Activated gamma-delta T cell (primary cell): Measurements from ENCODE around the gene QSOX2.

Experiments
- DNase-seq: peaks from one replicate; lab custom pipeline; 2025; lab: John Stamatoyannopoulos, UW
- total RNA-seq, 2 donors: gene quantifications; one replicate each; lab custom pipeline; 2026; lab: John Stamatoyannopoulos, UW

QSOX2 gene, protein sequence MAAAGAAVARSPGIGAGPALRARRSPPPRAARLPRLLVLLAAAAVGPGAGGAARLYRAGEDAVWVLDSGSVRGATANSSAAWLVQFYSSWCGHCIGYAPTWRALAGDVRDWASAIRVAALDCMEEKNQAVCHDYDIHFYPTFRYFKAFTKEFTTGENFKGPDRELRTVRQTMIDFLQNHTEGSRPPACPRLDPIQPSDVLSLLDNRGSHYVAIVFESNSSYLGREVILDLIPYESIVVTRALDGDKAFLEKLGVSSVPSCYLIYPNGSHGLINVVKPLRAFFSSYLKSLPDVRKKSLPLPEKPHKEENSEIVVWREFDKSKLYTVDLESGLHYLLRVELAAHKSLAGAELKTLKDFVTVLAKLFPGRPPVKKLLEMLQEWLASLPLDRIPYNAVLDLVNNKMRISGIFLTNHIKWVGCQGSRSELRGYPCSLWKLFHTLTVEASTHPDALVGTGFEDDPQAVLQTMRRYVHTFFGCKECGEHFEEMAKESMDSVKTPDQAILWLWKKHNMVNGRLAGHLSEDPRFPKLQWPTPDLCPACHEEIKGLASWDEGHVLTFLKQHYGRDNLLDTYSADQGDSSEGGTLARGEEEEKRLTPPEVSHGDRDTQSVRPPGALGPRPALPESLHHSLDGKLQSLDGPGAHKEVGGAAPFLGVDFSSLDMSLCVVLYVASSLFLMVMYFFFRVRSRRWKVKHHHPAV
- 46.7 to 69.9 reads per million in 2 donors for total RNA-seq

DNA sequence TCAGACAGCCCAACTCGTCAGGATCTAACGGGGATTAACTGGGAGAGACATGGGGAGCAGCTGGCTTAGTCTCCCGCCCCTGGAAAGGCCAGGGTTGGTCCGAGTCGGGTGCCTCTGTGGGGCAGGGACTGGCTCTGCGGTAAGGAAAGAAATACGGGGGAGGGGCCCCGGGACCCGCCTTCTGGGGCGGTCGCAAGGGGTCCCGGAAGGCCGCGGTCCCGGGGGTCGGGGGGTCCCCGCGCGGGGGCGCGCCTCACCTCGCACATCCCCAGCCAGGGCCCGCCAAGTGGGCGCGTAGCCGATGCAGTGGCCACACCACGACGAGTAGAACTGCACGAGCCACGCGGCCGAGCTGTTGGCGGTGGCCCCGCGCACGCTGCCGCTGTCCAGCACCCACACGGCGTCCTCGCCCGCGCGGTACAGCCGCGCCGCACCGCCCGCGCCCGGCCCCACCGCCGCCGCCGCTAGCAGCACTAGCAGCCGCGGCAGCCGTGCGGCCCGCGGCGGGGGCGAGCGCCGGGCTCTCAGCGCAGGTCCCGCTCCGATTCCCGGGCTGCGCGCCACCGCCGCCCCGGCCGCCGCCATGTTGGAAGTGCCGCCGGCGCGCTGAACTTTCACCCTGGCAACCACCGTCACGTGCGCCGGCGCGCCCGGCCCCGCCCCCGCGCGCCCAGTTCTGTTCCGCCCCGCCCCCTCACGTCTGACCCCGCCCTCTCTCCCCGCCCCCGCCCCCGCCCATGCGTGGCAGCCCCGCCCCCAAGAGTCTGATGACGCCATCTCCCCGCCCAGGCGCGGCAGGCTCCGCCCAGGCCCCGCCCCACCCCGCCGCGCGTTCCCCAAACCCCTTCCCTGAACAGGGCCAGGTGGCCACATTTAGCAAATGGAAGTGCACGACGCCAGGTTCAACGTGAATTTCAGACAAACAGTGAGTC is at the start of gene QSOX2:
QSOX2 (minus strand) TSS at position 594 of the 932 bp plus-strand sequence; CDS start at position 585, 9 bp downstream.
- DNase-seq: peak; percentile 80

- no peak for DNase-seq
Observed at GRCh38 chr9:136295055-136295454, 49.4 kb upstream of the QSOX2 start.

DNA sequence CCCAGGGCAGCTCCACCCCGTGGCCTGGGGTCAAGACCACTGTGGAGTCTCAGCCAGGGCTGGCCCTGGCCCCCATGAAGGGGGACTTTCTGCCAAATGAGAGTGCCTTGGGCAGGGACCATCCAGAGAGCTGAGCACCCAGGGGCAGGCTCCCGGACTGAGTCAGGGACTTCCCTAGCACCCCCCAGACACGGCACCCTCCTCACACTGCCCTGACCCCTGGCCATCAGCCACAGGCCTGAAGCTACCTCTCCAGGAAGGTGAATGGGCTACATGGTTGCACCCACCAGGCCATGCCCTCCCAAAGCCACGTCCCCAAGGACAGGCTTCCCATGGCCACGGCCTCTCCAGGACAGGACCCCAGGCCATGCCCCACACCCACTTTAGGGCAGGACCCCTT is 48.8 kb upstream of the QSOX2 start:
- DNase-seq: no peak

GRCh38 chr9:136293476-136294077 is 48.0 kb upstream of the QSOX2 start:
- DNase-seq: no peak

- DNase-seq: no peak
Observed at GRCh38 chr9:136292591-136293448, 47.2 kb upstream of the QSOX2 start.

GRCh38 chr9:136292026-136292538 is 46.5 kb upstream of the QSOX2 start:
- no peak for DNase-seq

DNA sequence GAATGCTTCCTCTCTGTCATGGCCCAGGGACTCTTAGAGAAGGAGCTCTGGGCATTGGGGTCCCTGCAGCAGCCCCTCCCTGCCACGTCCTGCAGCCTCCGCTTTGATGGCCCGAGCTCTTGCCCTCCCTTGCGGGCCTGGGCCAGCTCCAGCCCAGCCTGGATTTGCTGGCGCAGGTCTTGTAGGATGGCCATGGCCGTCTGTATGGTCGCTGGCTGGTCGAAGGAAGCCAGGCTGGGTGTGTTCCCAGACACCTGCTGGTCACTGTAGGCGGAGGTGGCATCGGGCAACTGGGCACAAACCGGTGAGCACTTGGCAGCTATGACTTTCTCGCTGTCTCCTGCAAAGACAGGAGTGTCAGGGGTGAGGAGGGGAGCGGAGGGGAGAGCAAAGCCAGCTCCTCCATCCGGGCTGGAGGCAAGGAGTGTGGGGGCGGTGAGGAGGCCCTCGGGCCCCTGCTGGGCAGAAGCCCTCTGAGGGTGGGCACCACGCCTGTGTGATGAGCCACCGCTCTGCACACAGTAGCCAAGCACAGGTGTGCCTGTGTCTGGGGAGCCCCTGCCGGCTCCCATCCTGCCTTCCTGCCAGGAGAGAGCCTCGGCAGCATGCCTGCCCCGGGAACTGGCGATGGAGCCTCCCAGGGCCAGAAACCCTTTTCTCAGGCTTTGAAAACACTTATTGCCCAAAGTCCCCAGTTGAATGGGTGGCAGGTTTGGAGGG is 45.9 kb upstream of the QSOX2 start:
- no peak for DNase-seq

DNA sequence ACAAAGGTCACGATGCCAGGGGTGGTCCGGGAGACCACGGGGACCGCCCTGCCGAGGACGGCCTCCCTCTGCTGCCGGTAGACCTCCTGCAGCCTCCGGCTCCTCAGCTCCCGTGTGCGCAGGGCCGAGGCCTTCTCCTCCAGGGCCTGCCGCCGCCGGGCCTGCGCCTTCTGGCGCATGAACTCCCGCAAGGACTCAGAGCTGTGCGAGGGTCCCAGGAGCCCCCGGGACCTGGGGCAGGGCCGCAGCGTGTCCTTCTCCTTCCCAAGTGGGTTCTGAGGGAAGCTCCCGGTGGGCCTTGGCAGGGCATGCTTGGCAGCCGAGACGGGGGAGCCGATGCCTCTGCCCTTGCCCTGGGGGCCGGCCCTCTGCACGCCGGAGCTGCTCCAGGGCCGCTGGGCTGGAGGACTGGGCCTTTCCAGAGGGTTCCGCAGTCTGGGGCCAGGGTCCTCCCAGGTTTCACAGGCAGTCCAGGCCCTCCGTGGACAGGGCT is 44.9 kb upstream of the QSOX2 start:
- DNase-seq: no peak

- DNase-seq: no peak
Observed at GRCh38 chr9:136289651-136290507, 44.3 kb upstream of the QSOX2 start.

DNA sequence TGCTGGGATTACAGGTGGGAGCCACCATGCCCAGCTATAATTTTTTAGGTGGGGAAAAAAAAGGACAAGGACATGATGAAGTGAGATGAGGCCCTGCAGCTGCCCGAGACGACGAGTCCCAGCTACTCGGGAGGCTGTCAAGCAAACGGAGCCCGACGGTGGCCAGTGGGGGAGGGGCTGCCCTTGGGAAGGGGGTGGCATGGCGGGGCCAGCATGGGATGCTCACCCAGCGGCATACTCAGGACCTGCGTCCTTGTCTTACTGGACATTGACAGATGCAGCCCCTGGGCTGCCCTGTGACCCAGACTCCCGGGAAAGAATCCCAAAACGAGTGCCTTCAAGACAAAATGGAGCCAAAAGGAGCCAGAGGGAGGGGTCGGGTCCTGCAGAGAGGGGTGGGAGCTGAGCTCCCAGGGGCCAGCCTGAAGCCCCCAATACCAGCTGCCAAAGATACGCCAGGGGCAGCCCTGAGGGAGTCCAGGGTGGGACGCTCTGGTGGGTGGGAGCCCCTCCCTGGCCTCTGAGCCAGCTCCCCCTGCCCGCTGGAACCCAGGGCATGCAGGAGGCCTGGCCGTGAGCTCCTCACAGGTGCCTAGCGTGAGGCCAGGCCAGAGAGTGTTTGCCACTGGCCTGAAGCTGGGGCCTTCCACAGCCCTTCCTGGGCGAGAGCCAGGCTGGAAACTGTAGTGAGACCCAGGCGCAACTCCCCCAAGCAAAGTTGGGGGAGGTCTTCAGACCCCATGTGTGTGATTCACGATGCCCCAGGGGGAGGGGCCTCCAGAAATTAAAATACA is 42.5 kb upstream of the QSOX2 start:
- no peak for DNase-seq

GRCh38 chr9:136286987-136287379 is 41.4 kb upstream of the QSOX2 start:
- DNase-seq: no peak

- DNase-seq: no peak
Observed at GRCh38 chr9:136286359-136286986, 40.9 kb upstream of the QSOX2 start.

DNA sequence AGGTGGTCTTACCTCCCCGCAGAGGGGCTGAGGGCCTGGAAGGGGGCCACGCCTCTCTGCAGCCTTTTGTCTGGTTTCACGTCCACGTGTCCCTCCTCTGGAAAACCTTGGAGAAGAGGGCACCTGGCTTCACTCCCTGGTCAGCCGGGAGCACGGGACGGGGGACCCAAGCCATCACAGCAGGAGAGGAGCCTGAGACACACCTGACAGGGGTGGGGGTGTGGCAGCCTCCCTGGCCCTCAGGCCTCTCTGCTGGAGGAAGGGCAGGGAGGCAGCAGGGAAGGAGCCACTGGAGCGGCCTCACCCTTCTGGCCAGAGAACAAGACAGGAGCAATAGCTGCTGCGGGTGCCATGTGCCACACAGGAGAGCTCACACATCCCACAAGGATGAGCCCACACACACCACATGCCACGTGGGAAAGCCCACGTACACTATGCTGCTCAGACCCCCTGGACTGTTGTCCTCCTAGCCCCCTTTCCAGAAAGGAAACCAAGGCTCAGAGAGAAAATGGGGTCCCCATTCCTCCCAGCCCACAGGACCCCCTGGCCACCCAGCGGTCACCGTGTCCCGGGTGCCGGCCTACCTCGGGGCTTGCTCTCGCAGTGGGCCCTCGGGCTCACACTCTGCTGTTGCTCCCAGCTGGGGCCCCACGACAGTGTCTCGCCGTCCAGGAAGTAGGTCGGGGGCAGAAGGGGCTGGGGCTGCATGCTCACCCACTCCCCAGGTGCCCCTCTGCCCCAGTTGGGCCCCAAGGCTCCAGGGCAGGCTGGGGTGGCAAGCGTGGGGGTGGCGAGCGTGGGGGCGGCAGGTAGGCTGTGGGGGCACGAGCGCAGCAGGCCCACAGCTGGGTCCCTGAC is 40.1 kb upstream of the QSOX2 start:
- DNase-seq: no peak

- no peak for DNase-seq
Observed at GRCh38 chr9:136284951-136285350, 39.3 kb upstream of the QSOX2 start.

DNA sequence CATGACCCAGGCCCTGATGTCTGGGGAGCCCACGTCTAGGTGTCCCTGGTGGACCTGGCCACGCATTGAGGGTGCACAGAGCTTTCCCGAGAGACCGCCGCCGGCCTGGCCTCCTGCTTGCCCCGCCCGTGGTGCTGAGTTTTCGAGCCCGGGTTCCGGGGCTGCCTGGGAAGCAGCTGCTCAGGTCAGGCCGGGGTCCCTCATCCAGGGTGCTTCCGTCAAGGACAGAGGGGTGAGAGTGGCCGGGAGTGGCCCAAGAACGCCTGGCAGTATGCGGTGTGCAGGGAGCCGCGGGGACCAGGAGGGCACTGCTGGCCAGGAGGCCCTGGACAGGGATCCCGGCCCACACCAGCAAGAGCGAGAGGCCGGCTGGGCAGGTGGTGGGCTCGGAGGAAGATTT is 38.7 kb upstream of the QSOX2 start:
- DNase-seq: no peak
